Sigmoid colon (tissue), 3 donors: ENCODE measurements around the gene STPG3.

Experiments
- CTCF ChIP-seq, 4 experiments: fragments of 450-650 bp in 3 of 4; fragments of 200-600 bp in 1 of 4; IDR thresholded peaks; one replicate each; pipeline ENCODE4 v1.5.1; 2016 to 2019; ENCODE audit warnings: antibody characterized with exemption in 4 of 4, mild to moderate bottlenecking in 3 of 4, moderate library complexity in 2 of 4
- POLR2A ChIP-seq, 2 donors: fragments of 450-650 bp; IDR thresholded peaks; one replicate each; pipeline ENCODE4 v1.6.1; 2016; ENCODE audit warnings: antibody characterized with exemption in 2 of 2, mild to moderate bottlenecking in 2 of 2, moderate library complexity in 2 of 2

GRCh38 chr9:137267933-137268355, 16.9 kb downstream of the STPG3 start:
- TF ChIP-seq CTCF (IDR thresholded peaks at IDR 0.05) (no peak), POLR2A (IDR thresholded peaks at IDR 0.05) (no peak)
